Measurements from ENCODE around the gene NFRKB.
A peak's percentile ranks its signal among the peaks of the same experiment; 100 is the strongest.

NFRKB gene

DNA sequence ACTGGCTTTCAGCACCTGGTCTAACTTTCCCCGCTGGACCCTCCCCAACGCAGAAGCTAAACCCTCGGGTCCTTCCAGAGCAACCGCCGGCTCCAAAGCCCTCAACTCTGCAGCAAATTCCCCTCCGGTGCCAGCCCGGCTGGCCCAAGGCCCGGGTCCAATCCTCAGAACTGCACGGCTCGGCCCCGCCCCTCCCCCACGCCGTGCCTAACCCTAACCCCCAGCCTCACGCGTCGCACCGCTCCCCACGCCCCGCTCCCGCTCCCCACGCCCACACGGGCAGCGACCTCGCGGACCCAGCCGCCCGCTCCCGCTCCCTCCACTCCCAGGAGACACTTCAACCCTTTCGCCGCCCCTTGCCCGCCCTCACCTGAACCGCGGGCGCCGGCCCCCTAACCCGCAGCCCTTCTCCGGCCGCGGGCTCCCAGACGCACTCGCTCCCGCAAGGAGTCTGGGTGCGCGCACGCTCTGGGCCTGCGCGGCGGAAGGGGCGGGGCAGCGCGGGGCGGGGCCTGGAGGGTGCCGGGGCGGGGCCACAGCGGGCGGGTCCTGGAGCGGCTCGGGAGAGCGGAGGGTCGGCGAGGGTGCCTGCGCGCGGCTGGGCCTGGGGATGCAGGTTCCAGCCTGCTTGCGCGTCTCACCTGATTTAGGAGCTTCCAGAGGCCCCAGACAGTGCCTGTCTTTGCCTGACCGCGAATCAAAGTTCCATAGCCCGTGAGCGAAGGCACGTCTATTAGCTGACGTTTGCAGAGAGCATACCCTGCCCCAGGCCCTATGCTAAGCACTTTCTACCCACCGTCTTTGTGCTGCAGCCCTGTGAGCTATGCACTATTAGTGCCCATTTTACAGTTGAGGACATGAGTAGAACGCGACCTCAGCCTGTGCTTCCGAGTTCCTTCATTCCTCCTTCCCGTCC lies at the start of gene NFRKB:
TSS of gene NFRKB (minus strand) at position 453 of the 916 bp plus-strand sequence. CDS start 2,729 bp downstream, outside the sequence.
- Histone ChIP-seq H3K9me3 (ENCODE audit: control insufficient read depth in 2 of 2, low read length in 2 of 2) (no peaks in the 10 kb centered on the region), H3K4me3 (ENCODE audit: low read length in 2 of 2) (peak within 1 kb of the TSS; percentile 86 to 95), H3K4me1 (ENCODE audit: control insufficient read depth in 2 of 2, insufficient read depth in 2 of 2, low read length in 2 of 2) (peaks cover 3 to 15% of the 10 kb centered on the region in 2 donors)

DNA sequence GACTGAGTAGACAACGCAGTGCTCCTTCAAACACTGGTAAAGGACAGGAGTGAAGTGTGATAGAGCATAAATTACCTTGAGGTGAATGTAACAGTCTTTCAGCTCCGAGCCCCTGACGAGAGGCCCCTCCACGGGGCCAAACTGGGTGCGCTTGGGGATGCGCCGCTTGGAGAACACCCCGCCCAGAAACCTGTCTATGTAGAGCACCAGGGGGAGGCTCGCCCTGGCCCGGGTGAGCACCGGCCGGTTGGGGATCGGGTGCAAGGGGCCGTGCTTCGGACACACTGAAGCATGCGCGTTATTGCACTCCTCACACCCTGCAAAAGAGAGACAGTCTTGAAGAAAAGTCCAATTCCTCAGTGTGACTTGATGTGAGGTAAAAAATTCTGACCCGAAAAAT lies 49.3 kb upstream of the NFRKB start:
- peaks cover 0 to 2% of the 10 kb centered on the region in 2 donors for H3K4me1 ChIP-seq (ENCODE audit: control insufficient read depth in 2 of 2, insufficient read depth in 2 of 2, low read length in 2 of 2)
- no peaks in the 10 kb centered on the region for H3K27me3 ChIP-seq (ENCODE audit: control insufficient read depth in 2 of 2, insufficient read depth in 2 of 2, low read length in 2 of 2)
- H3K4me3 ChIP-seq (ENCODE audit: low read length in 2 of 2): no peak overlapping the region
- no peaks in the 10 kb centered on the region for H3K9me3 ChIP-seq (ENCODE audit: control insufficient read depth in 2 of 2, low read length in 2 of 2)
- H3K9ac ChIP-seq (ENCODE audit: low read depth in 1 of 2, low read length in 2 of 2): no peak overlapping the region
- no peak overlapping the region for H3K27ac ChIP-seq (ENCODE audit: low read depth in 2 of 2, low read length in 2 of 2)
- peaks cover 10 to 24% of the 10 kb centered on the region in 2 donors for H3K36me3 ChIP-seq (ENCODE audit: control insufficient read depth in 2 of 2, insufficient read depth in 2 of 2, low read length in 2 of 2)

More for the DNA sequence above, at the start of gene NFRKB:
- Histone ChIP-seq H3K36me3 (ENCODE audit: control insufficient read depth in 2 of 2, insufficient read depth in 2 of 2, low read length in 2 of 2) (peaks cover 15 to 16% of the 10 kb centered on the region in 2 donors), H3K27ac (ENCODE audit: low read depth in 2 of 2, low read length in 2 of 2) (peak within 1 kb of the TSS; percentile 57 to 76), H3K9ac (ENCODE audit: low read depth in 1 of 2, low read length in 2 of 2) (peak within 1 kb of the TSS; percentile 74 to 89), H3K27me3 (ENCODE audit: control insufficient read depth in 2 of 2, insufficient read depth in 2 of 2, low read length in 2 of 2) (no peaks in the 10 kb centered on the region)

DNA sequence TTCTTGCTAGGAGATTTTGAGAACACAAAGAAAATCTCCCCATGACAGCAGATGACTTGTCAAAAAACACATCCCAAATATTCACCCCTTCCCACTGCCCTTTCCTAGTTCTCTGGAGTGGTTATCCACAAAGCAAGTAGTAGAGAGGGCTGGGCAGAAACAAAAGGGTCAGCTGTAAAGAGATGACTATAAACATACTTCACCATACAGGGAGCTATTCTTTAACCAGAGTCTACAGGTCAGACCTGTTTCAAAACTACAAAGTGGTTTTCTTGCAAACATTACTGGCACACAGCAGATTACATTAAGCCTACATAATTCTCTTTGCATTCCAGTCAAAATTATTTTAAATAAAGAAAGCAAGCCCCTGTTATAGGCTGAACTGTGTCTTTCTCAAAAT lies 47.7 kb upstream of the NFRKB start:
- Histone ChIP-seq H3K4me1 (ENCODE audit: control insufficient read depth in 2 of 2, insufficient read depth in 2 of 2, low read length in 2 of 2) (peaks cover 0 to 2% of the 10 kb centered on the region in 2 donors), H3K27ac (ENCODE audit: low read depth in 2 of 2, low read length in 2 of 2) (no peak overlapping the region), H3K9me3 (ENCODE audit: control insufficient read depth in 2 of 2, low read length in 2 of 2) (no peaks in the 10 kb centered on the region), H3K36me3 (ENCODE audit: control insufficient read depth in 2 of 2, insufficient read depth in 2 of 2, low read length in 2 of 2) (peaks cover 10 to 24% of the 10 kb centered on the region in 2 donors), H3K27me3 (ENCODE audit: control insufficient read depth in 2 of 2, insufficient read depth in 2 of 2, low read length in 2 of 2) (no peaks in the 10 kb centered on the region), H3K9ac (ENCODE audit: low read depth in 1 of 2, low read length in 2 of 2) (no peak overlapping the region), H3K4me3 (ENCODE audit: low read length in 2 of 2) (no peak overlapping the region)

DNA sequence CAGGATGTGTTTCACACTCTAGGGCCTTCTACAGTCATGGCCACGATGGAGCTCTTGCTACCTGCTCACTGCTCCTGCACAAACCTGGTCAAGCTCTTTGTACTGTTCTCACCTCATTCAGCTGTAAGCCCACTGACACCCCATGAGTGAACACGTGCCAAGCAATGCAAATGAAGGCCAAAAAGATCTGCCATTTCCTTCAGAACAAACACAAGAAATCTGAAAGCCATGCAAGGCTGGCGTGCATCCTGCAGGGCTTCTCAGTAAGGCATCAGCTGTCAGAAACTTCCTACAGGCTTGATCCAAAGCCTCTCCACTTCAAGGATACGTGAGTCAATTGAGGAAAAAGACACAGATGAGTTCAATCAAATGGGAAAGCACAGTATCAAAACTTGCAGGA lies 44.1 kb upstream of the NFRKB start:
- Histone ChIP-seq H3K27ac (ENCODE audit: low read depth in 2 of 2, low read length in 2 of 2) (no peak overlapping the region), H3K9me3 (ENCODE audit: control insufficient read depth in 2 of 2, low read length in 2 of 2) (no peaks in the 10 kb centered on the region), H3K36me3 (ENCODE audit: control insufficient read depth in 2 of 2, insufficient read depth in 2 of 2, low read length in 2 of 2) (peaks cover 4 to 6% of the 10 kb centered on the region in 2 donors), H3K4me1 (ENCODE audit: control insufficient read depth in 2 of 2, insufficient read depth in 2 of 2, low read length in 2 of 2) (peaks cover 0 to 2% of the 10 kb centered on the region in 2 donors), H3K4me3 (ENCODE audit: low read length in 2 of 2) (no peak overlapping the region), H3K27me3 (ENCODE audit: control insufficient read depth in 2 of 2, insufficient read depth in 2 of 2, low read length in 2 of 2) (no peaks in the 10 kb centered on the region), H3K9ac (ENCODE audit: low read depth in 1 of 2, low read length in 2 of 2) (no peak overlapping the region)

DNA sequence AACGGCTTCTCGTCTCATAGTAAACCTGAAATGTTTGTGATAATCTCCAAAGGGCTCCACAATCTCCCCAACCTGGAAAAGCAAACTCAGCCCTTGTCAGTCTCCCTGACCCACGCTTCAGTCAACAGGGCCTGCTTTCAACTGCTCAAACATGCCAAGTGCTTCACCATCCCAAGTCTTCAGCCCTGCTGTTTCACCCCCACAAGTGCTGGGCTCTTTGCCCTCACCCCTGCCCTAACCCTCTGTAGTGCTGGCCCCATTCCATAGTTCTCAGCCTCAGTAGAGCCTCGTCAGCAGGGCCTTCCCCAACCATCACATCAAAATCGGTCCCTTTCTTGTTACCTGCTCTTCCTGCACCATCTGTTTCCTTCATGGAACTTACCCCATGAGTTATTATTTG lies 43.4 kb upstream of the NFRKB start:
- no peak overlapping the region for H3K9ac ChIP-seq (ENCODE audit: low read depth in 1 of 2, low read length in 2 of 2)
- H3K9me3 ChIP-seq (ENCODE audit: control insufficient read depth in 2 of 2, low read length in 2 of 2): no peaks in the 10 kb centered on the region
- H3K4me3 ChIP-seq (ENCODE audit: low read length in 2 of 2): no peak overlapping the region
- no peak overlapping the region for H3K27ac ChIP-seq (ENCODE audit: low read depth in 2 of 2, low read length in 2 of 2)
- no peaks in the 10 kb centered on the region for H3K27me3 ChIP-seq (ENCODE audit: control insufficient read depth in 2 of 2, insufficient read depth in 2 of 2, low read length in 2 of 2)
- peaks cover 6 to 8% of the 10 kb centered on the region in 2 donors for H3K36me3 ChIP-seq (ENCODE audit: control insufficient read depth in 2 of 2, insufficient read depth in 2 of 2, low read length in 2 of 2)
- H3K4me1 ChIP-seq (ENCODE audit: control insufficient read depth in 2 of 2, insufficient read depth in 2 of 2, low read length in 2 of 2): peaks cover 0 to 2% of the 10 kb centered on the region in 2 donors

DNA sequence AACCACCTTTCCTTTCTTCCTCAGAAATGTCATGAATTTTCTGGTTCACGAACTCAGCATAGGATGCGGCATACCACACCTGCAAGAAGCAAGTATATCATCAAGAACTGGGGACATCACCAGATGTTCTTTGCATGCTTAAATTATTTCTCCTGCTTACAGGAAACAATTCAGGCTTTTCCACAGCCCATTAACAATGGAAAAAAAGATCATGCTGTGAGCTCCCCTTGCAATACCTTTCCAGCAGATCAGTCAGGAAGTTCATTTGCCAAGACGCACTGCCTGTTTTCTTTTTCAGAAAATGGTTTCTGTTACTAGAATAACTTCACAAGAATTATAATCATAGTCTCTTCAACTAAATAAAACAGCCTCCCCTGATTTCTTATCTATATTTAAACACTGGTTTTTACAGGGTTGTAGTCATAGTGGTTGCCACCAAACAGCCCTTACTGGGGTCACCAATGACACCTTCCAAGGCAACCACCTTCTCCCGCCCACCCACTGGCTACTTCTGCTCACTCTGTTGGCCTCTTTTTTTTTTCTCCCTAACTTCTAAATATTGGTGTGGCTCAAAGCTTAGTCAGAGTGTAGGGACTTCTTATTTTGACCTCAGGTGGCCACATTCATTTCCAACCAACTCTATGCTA lies 42.3 kb upstream of the NFRKB start:
- Histone ChIP-seq H3K27ac (ENCODE audit: low read depth in 2 of 2, low read length in 2 of 2) (no peak overlapping the region), H3K27me3 (ENCODE audit: control insufficient read depth in 2 of 2, insufficient read depth in 2 of 2, low read length in 2 of 2) (no peaks in the 10 kb centered on the region), H3K4me3 (ENCODE audit: low read length in 2 of 2) (no peak overlapping the region)

DNA sequence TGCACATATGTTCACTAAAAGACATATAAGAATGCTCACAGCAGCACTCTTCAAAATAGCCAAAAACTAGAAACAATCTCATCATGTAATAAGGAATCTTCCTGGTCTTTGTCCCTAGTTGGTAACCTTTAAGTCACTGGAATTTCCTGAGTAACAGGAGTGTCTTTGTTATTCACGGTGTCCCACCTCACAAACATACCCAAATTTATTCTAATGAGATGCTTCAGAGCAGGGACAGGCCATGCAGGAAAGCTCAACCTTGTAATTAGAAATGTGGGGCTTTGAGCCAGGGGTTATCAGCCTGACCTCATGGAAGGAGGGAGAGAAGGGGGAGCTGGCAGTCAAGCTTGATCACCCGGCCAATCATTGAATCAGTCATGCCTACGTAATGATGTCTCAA lies 40.3 kb upstream of the NFRKB start:
- no peaks in the 10 kb centered on the region for H3K4me1 ChIP-seq (ENCODE audit: control insufficient read depth in 2 of 2, insufficient read depth in 2 of 2, low read length in 2 of 2)
- H3K4me3 ChIP-seq (ENCODE audit: low read length in 2 of 2): no peak overlapping the region
- no peaks in the 10 kb centered on the region for H3K27me3 ChIP-seq (ENCODE audit: control insufficient read depth in 2 of 2, insufficient read depth in 2 of 2, low read length in 2 of 2)
- H3K36me3 ChIP-seq (ENCODE audit: control insufficient read depth in 2 of 2, insufficient read depth in 2 of 2, low read length in 2 of 2): peaks cover 6 to 7% of the 10 kb centered on the region in 2 donors
- no peak overlapping the region for H3K27ac ChIP-seq (ENCODE audit: low read depth in 2 of 2, low read length in 2 of 2)
- H3K9ac ChIP-seq (ENCODE audit: low read depth in 1 of 2, low read length in 2 of 2): no peak overlapping the region
- H3K9me3 ChIP-seq (ENCODE audit: control insufficient read depth in 2 of 2, low read length in 2 of 2): no peaks in the 10 kb centered on the region

More for the DNA sequence above, 42.3 kb upstream of the NFRKB start:
- H3K9me3 ChIP-seq (ENCODE audit: control insufficient read depth in 2 of 2, low read length in 2 of 2): no peaks in the 10 kb centered on the region
- H3K36me3 ChIP-seq (ENCODE audit: control insufficient read depth in 2 of 2, insufficient read depth in 2 of 2, low read length in 2 of 2): peaks cover 7 to 10% of the 10 kb centered on the region in 2 donors
- no peak overlapping the region for H3K9ac ChIP-seq (ENCODE audit: low read depth in 1 of 2, low read length in 2 of 2)
- H3K4me1 ChIP-seq (ENCODE audit: control insufficient read depth in 2 of 2, insufficient read depth in 2 of 2, low read length in 2 of 2): peaks cover 0 to 1% of the 10 kb centered on the region in 2 donors

DNA sequence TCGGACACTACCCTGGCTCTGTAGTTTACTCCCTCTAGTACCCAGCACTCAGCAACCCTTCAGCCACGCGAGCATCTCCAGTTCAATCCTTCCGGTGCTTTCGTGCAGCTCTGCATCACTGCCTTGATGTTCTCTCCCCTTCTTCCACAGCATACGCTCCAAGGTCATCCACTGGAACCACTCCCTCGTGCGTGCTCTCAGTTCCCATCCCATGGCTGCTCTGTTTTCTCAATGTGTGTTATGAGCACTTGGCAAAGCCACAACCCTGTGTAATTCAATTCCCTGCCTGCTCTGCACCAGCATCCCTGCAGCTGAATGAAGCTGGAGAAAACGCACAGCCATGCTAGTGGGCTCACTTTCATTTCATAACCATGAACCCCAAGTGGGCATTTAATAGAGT lies 38.5 kb upstream of the NFRKB start:
- H3K4me1 ChIP-seq (ENCODE audit: control insufficient read depth in 2 of 2, insufficient read depth in 2 of 2, low read length in 2 of 2): no peaks in the 10 kb centered on the region
- no peaks in the 10 kb centered on the region for H3K9me3 ChIP-seq (ENCODE audit: control insufficient read depth in 2 of 2, low read length in 2 of 2)
- no peak overlapping the region for H3K27ac ChIP-seq (ENCODE audit: low read depth in 2 of 2, low read length in 2 of 2)
- no peaks in the 10 kb centered on the region for H3K27me3 ChIP-seq (ENCODE audit: control insufficient read depth in 2 of 2, insufficient read depth in 2 of 2, low read length in 2 of 2)
- no peak overlapping the region for H3K9ac ChIP-seq (ENCODE audit: low read depth in 1 of 2, low read length in 2 of 2)
- peaks cover 9 to 10% of the 10 kb centered on the region in 2 donors for H3K36me3 ChIP-seq (ENCODE audit: control insufficient read depth in 2 of 2, insufficient read depth in 2 of 2, low read length in 2 of 2)
- H3K4me3 ChIP-seq (ENCODE audit: low read length in 2 of 2): no peak overlapping the region

DNA sequence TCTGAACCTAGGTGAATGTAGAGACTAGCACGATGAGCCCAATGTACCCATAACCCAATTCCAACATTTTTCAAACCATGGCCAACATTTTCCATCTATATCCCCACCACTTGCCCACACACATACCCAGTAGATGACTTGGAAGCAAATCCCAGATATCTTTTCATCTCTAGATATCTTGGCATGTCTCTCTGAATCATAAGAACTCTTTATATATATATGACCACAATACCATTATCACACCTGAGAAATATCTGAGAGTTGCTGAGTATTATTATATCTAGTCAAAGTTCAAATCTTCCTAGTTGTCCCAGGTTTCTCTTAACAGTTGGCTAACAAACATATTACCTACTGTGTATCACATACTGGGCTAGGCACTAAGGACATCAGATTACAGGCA lies 37.9 kb upstream of the NFRKB start:
- Histone ChIP-seq H3K4me3 (ENCODE audit: low read length in 2 of 2) (no peak overlapping the region), H3K27ac (ENCODE audit: low read depth in 2 of 2, low read length in 2 of 2) (no peak overlapping the region), H3K9me3 (ENCODE audit: control insufficient read depth in 2 of 2, low read length in 2 of 2) (no peaks in the 10 kb centered on the region), H3K36me3 (ENCODE audit: control insufficient read depth in 2 of 2, insufficient read depth in 2 of 2, low read length in 2 of 2) (peaks cover 9 to 10% of the 10 kb centered on the region in 2 donors), H3K4me1 (ENCODE audit: control insufficient read depth in 2 of 2, insufficient read depth in 2 of 2, low read length in 2 of 2) (no peaks in the 10 kb centered on the region), H3K9ac (ENCODE audit: low read depth in 1 of 2, low read length in 2 of 2) (no peak overlapping the region), H3K27me3 (ENCODE audit: control insufficient read depth in 2 of 2, insufficient read depth in 2 of 2, low read length in 2 of 2) (no peaks in the 10 kb centered on the region)

Measured in mucosa of rectum (tissue), 2 donors.